H9 (cell line): ENCODE data around the gene C6orf47. TPM values are rescaled to one million over a fixed set of nuclear protein-coding genes. Genes with fewer than 3 reads are reported as not detected.

Source experiments
- DNase-seq: peaks from one replicate; pipeline ENCODE4 v3.0.0-alpha.2; 2017
- H2AFZ ChIP-seq: one replicate; pipeline ENCODE4 v1.6.1; 2013; ENCODE audit warnings: mild to moderate bottlenecking, low read length, control low read depth, moderate library complexity
- H2AK5ac ChIP-seq: 2 replicates; pipeline ENCODE4 v1.6.1; 2013; ENCODE audit warnings: low read length, control low read depth, mixed read lengths; ENCODE audit not compliant: insufficient read length
- H2BK120ac ChIP-seq: one replicate; pipeline ENCODE4 v1.6.1; 2013; ENCODE audit warnings: low read depth, mild to moderate bottlenecking, low read length, control low read depth, inconsistent platforms; ENCODE audit not compliant: poor library complexity, severe bottlenecking
- H2BK12ac ChIP-seq: 2 replicates; pipeline ENCODE4 v1.6.1; 2013; ENCODE audit warnings: low read length, control low read depth, mixed read lengths, low read depth; ENCODE audit not compliant: insufficient read length
- H2BK15ac ChIP-seq: 2 replicates; pipeline ENCODE4 v1.6.1; 2013; ENCODE audit warnings: low read depth, low read length, control low read depth
- H2BK20ac ChIP-seq: one replicate; pipeline ENCODE4 v1.6.1; 2013; ENCODE audit warnings: low read depth, mild to moderate bottlenecking, low read length, control low read depth, inconsistent platforms; ENCODE audit not compliant: poor library complexity, severe bottlenecking
- H2BK5ac ChIP-seq: 2 replicates; pipeline ENCODE4 v1.6.1; 2013; ENCODE audit warnings: low read length, control low read depth, mixed read lengths; ENCODE audit not compliant: insufficient read length
- H3K14ac ChIP-seq: 2 replicates; pipeline ENCODE4 v1.6.1; 2013; ENCODE audit warnings: low read length, control low read depth; ENCODE audit not compliant: insufficient read depth
- H3K18ac ChIP-seq: 2 replicates; pipeline ENCODE4 v1.6.1; 2013; ENCODE audit warnings: low read depth, mild to moderate bottlenecking, mixed read lengths, low read length, control low read depth; ENCODE audit not compliant: insufficient read length
- H3K23ac ChIP-seq: 2 replicates; pipeline ENCODE4 v1.6.1; 2013; ENCODE audit warnings: low read length, control low read depth, mixed read lengths, low read depth; ENCODE audit not compliant: insufficient read length
- H3K23me2 ChIP-seq: 2 replicates; pipeline ENCODE4 v1.6.1; 2013; ENCODE audit warnings: low read depth, mild to moderate bottlenecking, mixed read lengths, low read length, control low read depth; ENCODE audit not compliant: insufficient read length, poor library complexity, severe bottlenecking
- H3K27ac ChIP-seq: 2 replicates; pipeline ENCODE4 v1.5.1; 2013; ENCODE audit warnings: low read length, control low read depth, mixed read lengths, low read depth; ENCODE audit not compliant: insufficient read length
- H3K27me3 ChIP-seq: 2 replicates; pipeline ENCODE4 v1.6.1; 2013; ENCODE audit warnings: low read length, control low read depth, inconsistent platforms; ENCODE audit not compliant: insufficient read depth
- H3K4ac ChIP-seq: 2 replicates; pipeline ENCODE4 v1.6.1; 2013; ENCODE audit warnings: low read depth, mild to moderate bottlenecking, control low read depth, inconsistent platforms, low read length, moderate library complexity
- H3K4me1 ChIP-seq: 2 replicates; pipeline ENCODE4 v1.6.1; 2013; ENCODE audit warnings: low read length, control low read depth, inconsistent platforms; ENCODE audit not compliant: insufficient read depth
- H3K4me2 ChIP-seq: 2 replicates; pipeline ENCODE4 v1.6.1; 2013; ENCODE audit warnings: low read length, control low read depth, mixed read lengths; ENCODE audit not compliant: insufficient read length, insufficient read depth
- H3K56ac ChIP-seq: 2 replicates; pipeline ENCODE4 v1.6.1; 2013; ENCODE audit warnings: low read depth, mild to moderate bottlenecking, mixed read lengths, low read length, control low read depth; ENCODE audit not compliant: insufficient read length
- H3K79me1 ChIP-seq: 2 replicates; pipeline ENCODE4 v1.6.1; 2013; ENCODE audit warnings: low read depth, mild to moderate bottlenecking, moderate library complexity, low read length, control low read depth, inconsistent platforms; ENCODE audit not compliant: insufficient read depth, poor library complexity, severe bottlenecking
- H3K79me2 ChIP-seq: 2 replicates; pipeline ENCODE4 v1.6.1; 2013; ENCODE audit warnings: low read length, control low read depth, inconsistent platforms; ENCODE audit not compliant: insufficient read depth
- H3K9ac ChIP-seq: 2 replicates; pipeline ENCODE4 v1.6.1; 2013; ENCODE audit warnings: low read length, control low read depth, mixed read lengths; ENCODE audit not compliant: insufficient read length; ENCODE audit errors: extremely low read depth
- H3K9me3 ChIP-seq: one replicate; pipeline ENCODE4 v1.6.1; 2013; ENCODE audit warnings: low read depth, low read length, inconsistent platforms; ENCODE audit not compliant: control insufficient read depth
- H3T11ph ChIP-seq: one replicate; pipeline ENCODE4 v1.6.1; 2013; ENCODE audit warnings: mild to moderate bottlenecking, low read length, control low read depth, inconsistent platforms
- H4K20me1 ChIP-seq: one replicate; pipeline ENCODE4 v1.6.1; 2013; ENCODE audit not compliant: control insufficient read depth, insufficient read length, insufficient read depth
- H4K5ac ChIP-seq: 2 replicates; pipeline ENCODE4 v1.6.1; 2013; ENCODE audit warnings: low read depth, mild to moderate bottlenecking, mixed read lengths, low read length, control low read depth; ENCODE audit not compliant: insufficient read length
- H4K8ac ChIP-seq: replicated peaks from 2 replicates; pipeline ENCODE4 v1.6.1; 2013; ENCODE audit warnings: low read length, control low read depth, mixed read lengths, low read depth; ENCODE audit not compliant: insufficient read length
- H4K91ac ChIP-seq: 2 replicates; pipeline ENCODE4 v1.6.1; 2013; ENCODE audit warnings: low read depth, mild to moderate bottlenecking, moderate library complexity, mixed read lengths, low read length, control low read depth; ENCODE audit not compliant: insufficient read length
- H3K27ac Mint-ChIP-seq, 3 experiments: 2 replicates in 2 of 3; 3 replicates in 1 of 3; pipeline ENCODE4 v1.8.0; 2020 to 2021; ENCODE audit warnings: mixed read lengths in 3 of 3, mild to moderate bottlenecking in 1 of 3, moderate library complexity in 1 of 3
- H3K27me3 Mint-ChIP-seq: 2 replicates; pipeline ENCODE4 v1.8.0; 2021; ENCODE audit warnings: low read depth, mild to moderate bottlenecking, moderate library complexity, mixed read lengths
- H3K36me3 Mint-ChIP-seq, 3 experiments: 2 replicates in 2 of 3; 3 replicates in 1 of 3; pipeline ENCODE4 v1.8.0; 2020 to 2021; ENCODE audit warnings: low read depth in 3 of 3, mixed read lengths in 3 of 3; ENCODE audit not compliant: insufficient read depth in 1 of 3
- H3K4me1 Mint-ChIP-seq, 2 experiments: 2 replicates each; pipeline ENCODE4 v1.8.0; 2020; ENCODE audit warnings: mixed read lengths in 2 of 2
- H3K4me3 Mint-ChIP-seq, 2 experiments: 2 replicates in 1 of 2; 3 replicates in 1 of 2; pipeline ENCODE4 v1.8.0; 2020 to 2021; ENCODE audit warnings: mild to moderate bottlenecking in 2 of 2, mixed read lengths in 2 of 2, moderate library complexity in 1 of 2
- H3K9me3 Mint-ChIP-seq, 2 experiments: 2 replicates in 1 of 2; 3 replicates in 1 of 2; pipeline ENCODE4 v1.8.0; 2020; ENCODE audit warnings: mild to moderate bottlenecking in 2 of 2, mixed read lengths in 2 of 2, moderate library complexity in 1 of 2
- WGBS: extraction: QIAGEN DNeasy Blood & Tissue Kit; methylation state at CpG from one replicate; pipeline ENCODE4 v1.1.7; 2013; ENCODE audit warnings: missing lambda C conversion rate, low lambda C conversion rate, mixed read lengths; ENCODE audit not compliant: insufficient read length; ENCODE audit errors: extremely low coverage; 5-methylcytosine and 5-hydroxymethylcytosine counted together
- total RNA-seq: library from RNA; stranded (reverse); gene quantifications from 2 replicates; pipeline ENCODE4 v1.2.1, GENCODE V29; 2021
- TF ChIP-seq, protein P1 (sequence below): fragments of 200-600 bp; sonication (generic); conservative IDR thresholded peaks from 3 replicates; pipeline ENCODE4 v1.8.0; 2021; ENCODE audit warnings: antibody characterized with exemption, mild to moderate bottlenecking

Gene C6orf47
- total RNA-seq, 1 experiment from 2014 or later = 19.0 TPM

DNA sequence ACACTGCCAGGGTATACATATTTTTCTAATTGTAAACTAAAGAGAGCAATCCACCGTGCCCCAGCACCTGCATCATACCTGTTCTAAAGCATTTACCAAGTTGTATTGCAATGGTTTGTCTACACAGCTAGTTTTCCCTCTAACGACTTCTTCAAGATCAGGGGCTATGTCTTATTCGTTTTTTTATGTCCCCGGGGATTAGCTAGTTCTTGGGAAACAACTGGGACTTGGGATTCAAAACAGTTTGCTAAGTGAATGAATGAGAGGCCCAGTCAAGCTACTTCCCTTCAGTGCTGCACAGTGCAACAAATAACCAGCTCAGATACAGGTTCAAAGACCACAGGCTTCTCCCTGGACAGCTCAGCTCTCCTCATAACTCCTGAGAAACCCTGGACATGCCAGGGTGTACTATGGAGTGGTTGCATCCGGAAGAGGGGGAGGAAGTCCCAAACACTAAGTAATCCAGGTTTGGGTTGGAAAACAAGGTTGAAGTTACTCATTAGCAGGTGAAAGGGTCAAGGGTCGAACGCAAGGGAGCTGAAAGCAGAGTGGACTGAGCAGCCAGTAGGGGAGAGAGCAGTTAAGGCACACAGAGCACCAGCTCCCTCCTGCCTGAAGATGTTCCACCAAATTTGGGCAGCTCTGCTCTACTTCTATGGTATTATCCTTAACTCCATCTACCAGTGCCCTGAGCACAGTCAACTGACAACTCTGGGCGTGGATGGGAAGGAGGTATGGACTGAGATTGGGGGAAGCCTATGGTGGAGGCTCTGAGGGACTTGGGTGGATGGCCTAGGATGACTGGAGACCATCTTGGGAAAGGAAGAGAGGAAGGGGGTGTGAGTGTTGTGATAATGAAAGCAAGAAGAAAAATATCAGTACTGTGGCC, 5.0 kb downstream of the C6orf47 start, which contains the start of gene APOM:
Gene APOM, plus strand, starts transcription at position 546 of the 889 bp plus-strand sequence. Its CDS starts 73 bp downstream, at position 619.
- no peak within 1 kb of the TSS for H3K23ac ChIP-seq
- H4K5ac ChIP-seq = no peak within 1 kb of the TSS
- H3K14ac ChIP-seq = no peak within 1 kb of the TSS
- Mint-ChIP-seq H3K4me1 (peaks cover 19 to 34% of the 10 kb centered on the region in 2 experiments), H3K4me3 (peak within 1 kb of the TSS in 1 of 2 experiments; percentile 44; a peak in 3 of 5 replicates), H3K27me3 (no peaks in the 10 kb centered on the region; the same call in 1 of the 2 replicates), H3K27ac (peak within 1 kb of the TSS in 2 of 3 experiments; percentile 2 to 38; a peak in 2 of 7 replicates), H3K36me3 (peaks cover 6 to 28% (median 23%) of the 10 kb centered on the region in 3 experiments; a peak in 6 of 7 replicates), H3K9me3 (no peaks in the 10 kb centered on the region)
- H3K9me3 ChIP-seq = no peaks in the 10 kb centered on the region
- no peak within 1 kb of the TSS for H4K8ac ChIP-seq
- no peak within 1 kb of the TSS for H3K4ac ChIP-seq
- no peaks in the 10 kb centered on the region for H3K4me1 ChIP-seq
- H2BK5ac ChIP-seq = no peak within 1 kb of the TSS
- no peak within 1 kb of the TSS for H4K91ac ChIP-seq
- peaks cover 18% of the 10 kb centered on the region for H3K23me2 ChIP-seq
- H3T11ph ChIP-seq = no peak within 1 kb of the TSS
- H2AFZ ChIP-seq = no peak within 1 kb of the TSS
- no peaks in the 10 kb centered on the region for H4K20me1 ChIP-seq
- H2BK12ac ChIP-seq = no peak within 1 kb of the TSS
- H2BK15ac ChIP-seq = no peak within 1 kb of the TSS
- no peak within 1 kb of the TSS for H3K18ac ChIP-seq
- no peak within 1 kb of the TSS for H2BK120ac ChIP-seq
- no CpG with 5 or more reads among the region's 8 CpGs for WGBS
- H2AK5ac ChIP-seq = no peak within 1 kb of the TSS
- H3K79me2 ChIP-seq = peaks cover 9% of the 10 kb centered on the region; the same call in 1 of the 2 replicates
- no peaks in the 10 kb centered on the region for H3K27me3 ChIP-seq
- H3K79me1 ChIP-seq = peaks cover 16% of the 10 kb centered on the region
- no peak within 1 kb of the TSS for H3K56ac ChIP-seq
- no peak within 1 kb of the TSS for H2BK20ac ChIP-seq
- H3K9ac ChIP-seq = no peak within 1 kb of the TSS
- no peak for DNase-seq
- H3K27ac ChIP-seq = no peak within 1 kb of the TSS
- no peak within 1 kb of the TSS for H3K4me2 ChIP-seq
- TF ChIP-seq, protein P1, sequence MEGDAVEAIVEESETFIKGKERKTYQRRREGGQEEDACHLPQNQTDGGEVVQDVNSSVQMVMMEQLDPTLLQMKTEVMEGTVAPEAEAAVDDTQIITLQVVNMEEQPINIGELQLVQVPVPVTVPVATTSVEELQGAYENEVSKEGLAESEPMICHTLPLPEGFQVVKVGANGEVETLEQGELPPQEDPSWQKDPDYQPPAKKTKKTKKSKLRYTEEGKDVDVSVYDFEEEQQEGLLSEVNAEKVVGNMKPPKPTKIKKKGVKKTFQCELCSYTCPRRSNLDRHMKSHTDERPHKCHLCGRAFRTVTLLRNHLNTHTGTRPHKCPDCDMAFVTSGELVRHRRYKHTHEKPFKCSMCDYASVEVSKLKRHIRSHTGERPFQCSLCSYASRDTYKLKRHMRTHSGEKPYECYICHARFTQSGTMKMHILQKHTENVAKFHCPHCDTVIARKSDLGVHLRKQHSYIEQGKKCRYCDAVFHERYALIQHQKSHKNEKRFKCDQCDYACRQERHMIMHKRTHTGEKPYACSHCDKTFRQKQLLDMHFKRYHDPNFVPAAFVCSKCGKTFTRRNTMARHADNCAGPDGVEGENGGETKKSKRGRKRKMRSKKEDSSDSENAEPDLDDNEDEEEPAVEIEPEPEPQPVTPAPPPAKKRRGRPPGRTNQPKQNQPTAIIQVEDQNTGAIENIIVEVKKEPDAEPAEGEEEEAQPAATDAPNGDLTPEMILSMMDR = no peak
